PC-3 (cell line): ENCODE measurements around the gene CPE.

Experiments
- EZH2 ChIP-seq: fragments of 300-600 bp; sonication (generic); IDR thresholded peaks from one replicate; pipeline ENCODE4 v1.6.1; 2017; ENCODE audit warnings: antibody characterized with exemption, mild to moderate bottlenecking, low read length; ENCODE audit not compliant: unreplicated experiment
- EZH2phosphoT487 ChIP-seq: fragments of 300-600 bp; sonication (generic); IDR thresholded peaks from 2 replicates; pipeline ENCODE4 v1.6.1; 2018; ENCODE audit warnings: mild to moderate bottlenecking, antibody characterized with exemption, low read length, borderline replicate concordance
- TF ChIP-seq, protein P1 (sequence below): fragments of 300-600 bp; sonication (generic); conservative IDR thresholded peaks from 2 replicates; pipeline ENCODE4 v1.5.1; 2017; ENCODE audit warnings: antibody characterized with exemption, low read depth, mild to moderate bottlenecking, low read length

DNA sequence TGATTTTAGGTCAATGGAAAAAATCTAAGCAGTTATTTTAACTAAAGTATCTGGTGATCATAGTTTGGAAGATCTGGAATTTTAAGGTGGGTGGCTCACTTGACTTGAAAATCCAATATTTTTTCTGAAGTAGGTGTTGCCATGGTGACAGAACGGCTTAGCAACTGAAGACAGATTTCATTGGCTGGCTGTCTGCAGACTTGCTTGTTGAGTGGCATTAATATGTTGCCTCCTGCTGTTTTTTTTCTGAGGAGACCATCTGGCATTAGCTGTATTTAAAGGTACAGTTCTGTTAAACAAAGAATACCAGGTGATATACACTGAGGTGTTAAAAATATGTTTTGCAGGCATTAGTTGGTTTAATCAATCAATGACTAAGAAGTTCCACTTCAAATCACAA lies 19.8 kb downstream of the CPE start:
- TF ChIP-seq, protein P1, sequence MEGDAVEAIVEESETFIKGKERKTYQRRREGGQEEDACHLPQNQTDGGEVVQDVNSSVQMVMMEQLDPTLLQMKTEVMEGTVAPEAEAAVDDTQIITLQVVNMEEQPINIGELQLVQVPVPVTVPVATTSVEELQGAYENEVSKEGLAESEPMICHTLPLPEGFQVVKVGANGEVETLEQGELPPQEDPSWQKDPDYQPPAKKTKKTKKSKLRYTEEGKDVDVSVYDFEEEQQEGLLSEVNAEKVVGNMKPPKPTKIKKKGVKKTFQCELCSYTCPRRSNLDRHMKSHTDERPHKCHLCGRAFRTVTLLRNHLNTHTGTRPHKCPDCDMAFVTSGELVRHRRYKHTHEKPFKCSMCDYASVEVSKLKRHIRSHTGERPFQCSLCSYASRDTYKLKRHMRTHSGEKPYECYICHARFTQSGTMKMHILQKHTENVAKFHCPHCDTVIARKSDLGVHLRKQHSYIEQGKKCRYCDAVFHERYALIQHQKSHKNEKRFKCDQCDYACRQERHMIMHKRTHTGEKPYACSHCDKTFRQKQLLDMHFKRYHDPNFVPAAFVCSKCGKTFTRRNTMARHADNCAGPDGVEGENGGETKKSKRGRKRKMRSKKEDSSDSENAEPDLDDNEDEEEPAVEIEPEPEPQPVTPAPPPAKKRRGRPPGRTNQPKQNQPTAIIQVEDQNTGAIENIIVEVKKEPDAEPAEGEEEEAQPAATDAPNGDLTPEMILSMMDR = no peak
- TF ChIP-seq EZH2 = no peak
- TF ChIP-seq EZH2phosphoT487 = no peak
